ENCODE results near the gene RTN1. TPM values are rescaled to one million over a fixed set of nuclear protein-coding genes. Genes with fewer than 3 reads are reported as not detected.

The RTN1 gene
- total RNA-seq, 1 donor from 2014 or later: 18.0 TPM

- Mint-ChIP-seq H3K27ac (ENCODE audit: unreplicated experiment) (no peak overlapping the region), H3K36me3 (ENCODE audit: low read depth) (peaks cover 8% of the 10 kb centered on the region), H3K4me1 (peaks cover 4% of the 10 kb centered on the region), H3K27me3 (ENCODE audit: low read depth) (no peaks in the 10 kb centered on the region), H3K9me3 (peaks cover 2% of the 10 kb centered on the region), H3K4me3 (no peak overlapping the region)
- TF ChIP-seq, protein P1, sequence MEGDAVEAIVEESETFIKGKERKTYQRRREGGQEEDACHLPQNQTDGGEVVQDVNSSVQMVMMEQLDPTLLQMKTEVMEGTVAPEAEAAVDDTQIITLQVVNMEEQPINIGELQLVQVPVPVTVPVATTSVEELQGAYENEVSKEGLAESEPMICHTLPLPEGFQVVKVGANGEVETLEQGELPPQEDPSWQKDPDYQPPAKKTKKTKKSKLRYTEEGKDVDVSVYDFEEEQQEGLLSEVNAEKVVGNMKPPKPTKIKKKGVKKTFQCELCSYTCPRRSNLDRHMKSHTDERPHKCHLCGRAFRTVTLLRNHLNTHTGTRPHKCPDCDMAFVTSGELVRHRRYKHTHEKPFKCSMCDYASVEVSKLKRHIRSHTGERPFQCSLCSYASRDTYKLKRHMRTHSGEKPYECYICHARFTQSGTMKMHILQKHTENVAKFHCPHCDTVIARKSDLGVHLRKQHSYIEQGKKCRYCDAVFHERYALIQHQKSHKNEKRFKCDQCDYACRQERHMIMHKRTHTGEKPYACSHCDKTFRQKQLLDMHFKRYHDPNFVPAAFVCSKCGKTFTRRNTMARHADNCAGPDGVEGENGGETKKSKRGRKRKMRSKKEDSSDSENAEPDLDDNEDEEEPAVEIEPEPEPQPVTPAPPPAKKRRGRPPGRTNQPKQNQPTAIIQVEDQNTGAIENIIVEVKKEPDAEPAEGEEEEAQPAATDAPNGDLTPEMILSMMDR (conservative IDR thresholded peaks at IDR 0.05): no peak
- no peak for DNase-seq (ENCODE audit: low read depth, low spot score)
These were observed 42.6 kb upstream of the RTN1 start for GRCh38 chr14:59913187-59913586.

DNA sequence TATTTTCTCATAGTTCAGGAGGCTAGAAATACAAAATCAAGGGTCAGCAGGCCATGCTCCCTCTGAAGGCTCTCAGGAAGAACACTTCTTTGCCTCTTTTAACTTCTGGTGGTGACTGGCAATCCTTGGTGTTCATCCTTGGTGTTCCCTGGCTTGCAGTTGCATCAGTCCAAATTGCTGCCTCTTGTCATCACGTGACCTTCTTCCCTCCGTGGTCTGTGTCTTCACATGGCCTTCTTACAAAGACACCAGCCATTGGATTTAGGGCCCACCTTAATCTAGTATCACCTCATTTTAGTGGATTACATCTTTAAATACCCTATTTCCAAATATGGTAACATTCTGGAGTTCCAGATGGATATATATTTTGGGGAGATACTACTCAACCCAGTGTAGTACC is 41.9 kb upstream of the RTN1 start:
- H3K4me1 Mint-ChIP-seq: no peaks in the 10 kb centered on the region
- H3K9me3 Mint-ChIP-seq: peaks cover 2% of the 10 kb centered on the region
- H3K36me3 Mint-ChIP-seq (ENCODE audit: low read depth): peaks cover 8% of the 10 kb centered on the region
- no peaks in the 10 kb centered on the region for H3K27me3 Mint-ChIP-seq (ENCODE audit: low read depth)
- H3K27ac Mint-ChIP-seq (ENCODE audit: unreplicated experiment): no peak overlapping the region
- TF ChIP-seq, protein P1 (conservative IDR thresholded peaks at IDR 0.05): no peak
- DNase-seq (ENCODE audit: low read depth, low spot score): no peak
- no peak overlapping the region for H3K4me3 Mint-ChIP-seq

DNA sequence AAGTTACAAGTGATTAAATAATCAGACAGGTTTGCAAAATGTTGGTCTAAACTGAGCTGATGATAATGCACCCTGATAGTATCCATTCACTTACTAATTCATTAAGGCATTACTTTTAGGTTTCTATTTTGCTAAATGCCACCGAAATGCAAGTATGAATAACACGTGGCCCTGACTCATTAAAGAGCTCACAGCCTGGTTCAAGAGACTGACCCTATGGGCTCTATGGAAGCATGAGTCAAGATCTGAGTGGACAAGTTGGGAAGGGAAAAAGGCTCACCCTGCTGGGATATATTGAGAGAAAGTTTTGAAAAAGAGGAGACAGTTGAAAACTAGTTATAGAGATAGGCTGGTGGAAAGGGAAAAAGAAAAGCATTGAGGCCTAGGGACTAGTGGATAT is 34.6 kb upstream of the RTN1 start:
- Mint-ChIP-seq H3K9me3 (no peaks in the 10 kb centered on the region), H3K36me3 (ENCODE audit: low read depth) (no peaks in the 10 kb centered on the region), H3K4me3 (no peak overlapping the region), H3K4me1 (no peaks in the 10 kb centered on the region), H3K27me3 (ENCODE audit: low read depth) (no peaks in the 10 kb centered on the region), H3K27ac (ENCODE audit: unreplicated experiment) (no peak overlapping the region)
- no peak for DNase-seq (ENCODE audit: low read depth, low spot score)
- TF ChIP-seq, protein P1 (conservative IDR thresholded peaks at IDR 0.05): no peak

DNA sequence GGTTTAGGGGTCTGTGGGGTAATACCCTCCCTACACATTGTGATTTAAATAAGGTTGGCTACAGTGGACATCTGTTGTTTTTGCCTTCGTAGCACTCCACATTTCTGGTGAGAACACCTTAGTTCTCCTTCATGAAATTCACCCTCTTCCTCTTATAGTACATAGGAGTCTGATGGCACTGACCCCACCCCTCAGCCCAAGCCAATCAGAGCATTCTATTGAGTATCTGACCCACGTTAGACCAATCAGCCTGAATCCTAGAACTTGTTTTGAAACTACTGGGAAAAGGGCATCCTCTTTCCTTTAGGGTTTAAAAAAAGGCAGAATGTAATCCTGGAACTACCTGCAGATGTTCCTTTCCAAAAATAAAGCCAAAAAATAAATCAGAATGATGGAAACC is 33.6 kb upstream of the RTN1 start:
- no peaks in the 10 kb centered on the region for H3K36me3 Mint-ChIP-seq (ENCODE audit: low read depth)
- TF ChIP-seq, protein P1 (conservative IDR thresholded peaks at IDR 0.05): no peak
- no peaks in the 10 kb centered on the region for H3K4me1 Mint-ChIP-seq
- no peak overlapping the region for H3K4me3 Mint-ChIP-seq
- no peak overlapping the region for H3K27ac Mint-ChIP-seq (ENCODE audit: unreplicated experiment)
- no peak for DNase-seq (ENCODE audit: low read depth, low spot score)
- H3K9me3 Mint-ChIP-seq: no peaks in the 10 kb centered on the region
- H3K27me3 Mint-ChIP-seq (ENCODE audit: low read depth): no peaks in the 10 kb centered on the region

DNA sequence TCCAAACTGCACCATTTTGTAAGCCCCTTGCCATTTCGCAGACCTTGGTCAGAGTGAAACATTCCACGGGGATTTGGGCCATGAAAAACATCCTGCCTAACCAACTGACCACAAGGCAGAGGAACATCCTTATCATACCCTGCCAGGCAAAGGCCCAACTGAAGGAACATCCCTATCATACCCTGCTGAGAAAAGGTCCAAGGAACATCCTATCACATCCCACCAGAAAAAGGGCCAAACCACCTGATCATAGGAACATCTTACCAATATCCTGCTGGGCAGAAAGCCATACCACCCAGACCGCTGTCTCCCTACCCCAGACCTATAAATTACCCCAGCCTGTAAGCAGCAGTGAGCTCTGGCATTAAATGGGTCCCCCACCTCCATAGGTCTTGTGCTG is 30.0 kb upstream of the RTN1 start:
- H3K9me3 Mint-ChIP-seq: no peaks in the 10 kb centered on the region
- no peaks in the 10 kb centered on the region for H3K4me1 Mint-ChIP-seq
- DNase-seq (ENCODE audit: low read depth, low spot score): no peak
- TF ChIP-seq, protein P1 (conservative IDR thresholded peaks at IDR 0.05): no peak
- peaks cover 3% of the 10 kb centered on the region for H3K27me3 Mint-ChIP-seq (ENCODE audit: low read depth)
- H3K27ac Mint-ChIP-seq (ENCODE audit: unreplicated experiment): no peak overlapping the region
- H3K4me3 Mint-ChIP-seq: no peak overlapping the region
- H3K36me3 Mint-ChIP-seq (ENCODE audit: low read depth): no peaks in the 10 kb centered on the region
